Mesodermal cell (in vitro differentiated cells): Measurements from ENCODE around the gene MAPKAPK2.
A peak's percentile ranks its signal among the peaks of the same experiment; 100 is the strongest.

Experiments
- H3K27ac ChIP-seq: 2 replicates; pipeline ENCODE4 v1.7.0; 2013; ENCODE audit warnings: mild to moderate bottlenecking, low read depth, low read length, moderate library complexity; ENCODE audit not compliant: severe bottlenecking
- H3K36me3 ChIP-seq: 2 replicates; pipeline ENCODE4 v1.7.1; 2013; ENCODE audit warnings: mild to moderate bottlenecking, low read length, moderate library complexity; ENCODE audit not compliant: control insufficient read depth, insufficient read depth
- H3K4me1 ChIP-seq: one replicate; pipeline ENCODE4 v1.7.1; 2013; ENCODE audit warnings: mild to moderate bottlenecking, low read length; ENCODE audit not compliant: insufficient read depth, control insufficient read depth, poor library complexity, severe bottlenecking
- H3K4me3 ChIP-seq: 2 replicates; pipeline ENCODE4 v1.7.0; 2013; ENCODE audit warnings: low read length, control low read depth, mild to moderate bottlenecking; ENCODE audit not compliant: insufficient read depth, poor library complexity, severe bottlenecking; ENCODE audit errors: extremely low read depth
- H3K9me3 ChIP-seq: 2 replicates; pipeline ENCODE4 v1.7.1; 2013; ENCODE audit warnings: mild to moderate bottlenecking, low read length, moderate library complexity; ENCODE audit not compliant: control insufficient read depth
- WGBS, 2 experiments: methylation state at CpG; one replicate each; pipeline ENCODE4 v1.1.5; 2013; ENCODE audit warnings: missing lambda C conversion rate in 2 of 2; ENCODE audit not compliant: insufficient coverage in 2 of 2; 5-methylcytosine and 5-hydroxymethylcytosine counted together

The MAPKAPK2 gene

GRCh38 chr1:206651014-206651413 lies 33.7 kb upstream of the MAPKAPK2 start:
- Histone ChIP-seq H3K4me3 (no peak overlapping the region), H3K36me3 (peaks cover 42% of the 10 kb centered on the region), H3K9me3 (no peaks in the 10 kb centered on the region), H3K4me1 (peaks cover 14% of the 10 kb centered on the region), H3K27ac (no peak overlapping the region)
- 80 to 100% methylated on average over 2 to 3 of the region's 3 CpGs for WGBS, 2 experiments

GRCh38 chr1:206651958-206652890 lies 32.5 kb upstream of the MAPKAPK2 start:
- 86 to 93% methylated on average over 4 of the region's 5 CpGs for WGBS, 2 experiments
- no peak overlapping the region for H3K27ac ChIP-seq
- H3K36me3 ChIP-seq: peaks cover 36% of the 10 kb centered on the region
- H3K9me3 ChIP-seq: no peaks in the 10 kb centered on the region
- no peak overlapping the region for H3K4me3 ChIP-seq
- H3K4me1 ChIP-seq: peaks cover 14% of the 10 kb centered on the region

GRCh38 chr1:206653715-206654459 lies 30.8 kb upstream of the MAPKAPK2 start:
- Histone ChIP-seq H3K4me1 (peaks cover 19% of the 10 kb centered on the region), H3K9me3 (no peaks in the 10 kb centered on the region), H3K27ac (no peak overlapping the region), H3K36me3 (peaks cover 22% of the 10 kb centered on the region), H3K4me3 (no peak overlapping the region)
- WGBS, 2 experiments: 93 to 100% methylated on average over 5 to 6 of the region's 7 CpGs

GRCh38 chr1:206654828-206655227 lies 29.9 kb upstream of the MAPKAPK2 start:
- Histone ChIP-seq H3K4me1 (peaks cover 14% of the 10 kb centered on the region), H3K4me3 (no peak overlapping the region), H3K27ac (no peak overlapping the region), H3K36me3 (peaks cover 22% of the 10 kb centered on the region), H3K9me3 (no peaks in the 10 kb centered on the region)
- 83 to 93% methylated on average over 2 of the region's 2 CpGs for WGBS, 2 experiments

DNA sequence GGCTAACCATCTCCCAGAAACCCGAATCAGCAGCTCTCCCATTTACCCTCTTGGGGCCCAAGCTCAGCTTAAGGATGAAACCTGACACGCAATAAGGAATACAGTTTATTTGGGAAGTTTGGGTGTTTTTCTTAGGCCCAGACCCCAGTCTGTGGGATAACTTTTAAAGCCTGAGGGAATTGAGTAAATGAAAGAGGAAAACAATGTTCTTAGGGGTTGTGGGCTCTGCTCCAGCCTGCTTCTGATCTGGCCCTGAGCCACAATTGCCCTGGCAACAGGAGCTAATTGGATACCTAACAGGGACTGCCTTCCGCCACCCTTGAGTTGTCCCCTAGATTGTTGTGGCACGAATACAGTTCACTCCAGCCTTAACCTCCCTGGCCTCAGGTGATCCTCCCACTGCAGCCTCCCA lies 29.2 kb upstream of the MAPKAPK2 start:
- Histone ChIP-seq H3K36me3 (peaks cover 22% of the 10 kb centered on the region), H3K4me3 (no peak overlapping the region), H3K9me3 (no peaks in the 10 kb centered on the region), H3K4me1 (peaks cover 14% of the 10 kb centered on the region), H3K27ac (no peak overlapping the region)
- 100% methylated on average over 3 of the region's 4 CpGs for WGBS, 2 experiments

DNA sequence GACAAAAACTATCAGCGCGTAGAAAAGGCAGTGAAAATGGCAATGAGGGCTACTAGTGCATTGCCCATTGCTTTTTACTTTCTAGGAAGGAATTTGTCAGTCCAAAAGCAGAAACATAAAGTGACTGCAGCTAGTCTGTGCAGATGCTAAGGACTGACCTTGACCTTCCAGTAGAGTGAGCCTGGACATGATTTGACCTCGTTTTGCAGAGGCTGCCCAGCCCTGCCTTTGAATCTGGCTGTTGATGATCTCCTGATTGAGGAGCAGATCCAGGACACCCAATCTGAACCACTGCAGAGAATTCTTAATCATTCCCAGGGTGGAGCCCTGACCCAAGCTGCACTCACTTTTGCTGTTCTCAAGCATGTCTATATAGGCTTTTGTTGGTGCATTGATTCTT lies 27.8 kb upstream of the MAPKAPK2 start:
- Histone ChIP-seq H3K36me3 (peaks cover 11% of the 10 kb centered on the region), H3K9me3 (no peaks in the 10 kb centered on the region), H3K4me1 (peaks cover 14% of the 10 kb centered on the region), H3K27ac (no peak overlapping the region), H3K4me3 (no peak overlapping the region)
- WGBS, 2 experiments: 89 to 97% methylated on average over 1 to 3 of the region's 3 CpGs

GRCh38 chr1:206657751-206658150 lies 27.0 kb upstream of the MAPKAPK2 start:
- Histone ChIP-seq H3K4me1 (peaks cover 14% of the 10 kb centered on the region), H3K36me3 (peaks cover 5% of the 10 kb centered on the region), H3K4me3 (no peak overlapping the region), H3K9me3 (no peaks in the 10 kb centered on the region), H3K27ac (peak overlapping the region; percentile 17)
- WGBS, 2 experiments: 57 to 77% methylated on average over 1 to 5 of the region's 6 CpGs

GRCh38 chr1:206658264-206658980 lies 26.3 kb upstream of the MAPKAPK2 start:
- Histone ChIP-seq H3K4me1 (peaks cover 14% of the 10 kb centered on the region), H3K36me3 (peaks cover 5% of the 10 kb centered on the region), H3K9me3 (no peaks in the 10 kb centered on the region), H3K4me3 (no peak overlapping the region), H3K27ac (peak overlapping the region; percentile 17)
- WGBS, 2 experiments: 30 to 34% methylated on average over 11 to 16 of the region's 22 CpGs

- Histone ChIP-seq H3K27ac (no peak overlapping the region), H3K4me1 (peaks cover 18% of the 10 kb centered on the region), H3K4me3 (no peak overlapping the region), H3K36me3 (peaks cover 5% of the 10 kb centered on the region), H3K9me3 (no peaks in the 10 kb centered on the region)
- 70 to 83% methylated on average over 2 to 6 of the region's 7 CpGs for WGBS, 2 experiments
Observed at GRCh38 chr1:206658981-206659273, 25.8 kb upstream of the MAPKAPK2 start.

DNA sequence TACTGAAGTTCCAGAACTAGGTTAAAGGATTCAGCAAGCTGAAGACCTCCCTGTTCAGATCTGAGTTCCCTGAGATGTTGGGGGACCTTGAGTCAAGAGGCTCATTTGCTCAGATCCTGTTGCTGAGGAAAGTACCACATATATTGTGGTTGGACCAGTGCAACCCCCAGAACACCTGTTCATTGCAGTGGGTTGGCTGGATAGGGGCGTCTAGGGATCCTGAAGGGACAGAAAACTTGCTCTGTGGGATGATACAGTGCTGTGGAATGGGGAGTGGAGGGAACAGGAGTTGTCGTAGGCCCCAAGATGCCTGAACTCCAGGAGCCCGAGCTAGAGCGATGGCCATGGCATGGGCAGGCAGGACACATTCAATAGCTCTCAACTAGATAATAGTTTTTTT lies 24.6 kb upstream of the MAPKAPK2 start:
- 100% methylated on average over 1 of the region's 4 CpGs for WGBS, 2 experiments
- Histone ChIP-seq H3K4me3 (no peak overlapping the region), H3K9me3 (no peaks in the 10 kb centered on the region), H3K4me1 (peaks cover 15% of the 10 kb centered on the region), H3K27ac (no peak overlapping the region), H3K36me3 (no peaks in the 10 kb centered on the region)
